WERI-Rb-1 (cell line): Measurements from ENCODE around the gene IL13.

ENCODE experiments used
- DNase-seq: peaks from one replicate; pipeline ENCODE4 v3.0.0-alpha.2; 2020
- H3K27ac ChIP-seq: fragments of 250-450 bp; sonication (Bioruptor Pico); 2 replicates; pipeline ENCODE4 v1.5.1; 2020; ENCODE audit warnings: mild to moderate bottlenecking, moderate library complexity
- H3K27me3 ChIP-seq: fragments of 250-450 bp; sonication (Bioruptor Pico); 2 replicates; pipeline ENCODE4 v1.5.1; 2021; ENCODE audit warnings: mild to moderate bottlenecking, low read depth, moderate library complexity; ENCODE audit not compliant: insufficient read depth, severe bottlenecking
- H3K36me3 ChIP-seq: fragments of 250-450 bp; sonication (Bioruptor Pico); 2 replicates; pipeline ENCODE4 v1.5.1; 2020; ENCODE audit warnings: mild to moderate bottlenecking, moderate library complexity
- H3K4me3 ChIP-seq: 2 replicates; pipeline ENCODE4 v1.5.1; 2011; ENCODE audit warnings: low read depth, mild to moderate bottlenecking, control low read depth, low read length
- H3K9me3 ChIP-seq: fragments of 250-450 bp; sonication (Bioruptor Pico); 2 replicates; pipeline ENCODE4 v1.5.1; 2021; ENCODE audit warnings: mild to moderate bottlenecking, moderate library complexity; ENCODE audit not compliant: severe bottlenecking
- TF ChIP-seq, protein P1 (sequence below): IDR thresholded peaks from 2 replicates; pipeline ENCODE4 v1.5.1; 2011; ENCODE audit warnings: low read depth, mild to moderate bottlenecking, control low read depth, inconsistent platforms, low read length

The IL13 gene

DNA sequence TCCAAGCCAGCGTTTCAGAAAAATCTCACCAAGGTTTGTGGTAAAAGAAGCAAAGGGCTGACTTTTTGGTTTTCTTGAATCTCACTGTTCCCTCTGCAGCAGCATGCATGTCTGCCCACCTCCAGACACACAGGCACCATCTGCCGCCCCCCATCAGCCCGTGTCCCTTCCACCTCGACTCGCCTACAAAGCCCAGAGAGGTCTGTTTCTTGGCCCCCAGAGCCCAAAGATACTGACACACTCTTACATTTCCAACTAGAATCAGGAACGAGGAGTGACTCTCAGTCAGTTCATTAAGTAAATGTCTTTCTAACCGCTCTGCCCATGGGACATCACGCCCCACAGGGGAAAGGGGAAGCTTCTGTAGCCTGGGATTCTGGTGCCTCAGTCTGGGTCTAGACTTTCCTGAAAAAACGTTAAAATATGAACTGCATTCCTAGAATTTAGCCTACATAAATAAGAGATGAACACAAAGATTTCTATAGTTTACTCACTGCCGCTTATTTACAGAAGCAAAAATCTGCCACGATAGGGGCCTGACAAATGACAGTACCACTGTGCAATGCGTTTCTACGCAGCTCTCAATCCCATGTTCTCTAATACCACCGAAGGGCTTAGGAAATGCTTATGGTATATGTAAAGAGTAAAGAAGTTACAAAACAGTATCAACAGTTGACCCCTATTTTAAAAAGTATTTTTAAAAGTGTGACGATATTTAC is 19.9 kb downstream of the IL13 start:
- Histone ChIP-seq H3K36me3 (no peaks in the 10 kb centered on the region), H3K27me3 (no peaks in the 10 kb centered on the region), H3K27ac (no peak overlapping the region), H3K9me3 (no peaks in the 10 kb centered on the region), H3K4me3 (no peak overlapping the region)
- TF ChIP-seq, protein P1, sequence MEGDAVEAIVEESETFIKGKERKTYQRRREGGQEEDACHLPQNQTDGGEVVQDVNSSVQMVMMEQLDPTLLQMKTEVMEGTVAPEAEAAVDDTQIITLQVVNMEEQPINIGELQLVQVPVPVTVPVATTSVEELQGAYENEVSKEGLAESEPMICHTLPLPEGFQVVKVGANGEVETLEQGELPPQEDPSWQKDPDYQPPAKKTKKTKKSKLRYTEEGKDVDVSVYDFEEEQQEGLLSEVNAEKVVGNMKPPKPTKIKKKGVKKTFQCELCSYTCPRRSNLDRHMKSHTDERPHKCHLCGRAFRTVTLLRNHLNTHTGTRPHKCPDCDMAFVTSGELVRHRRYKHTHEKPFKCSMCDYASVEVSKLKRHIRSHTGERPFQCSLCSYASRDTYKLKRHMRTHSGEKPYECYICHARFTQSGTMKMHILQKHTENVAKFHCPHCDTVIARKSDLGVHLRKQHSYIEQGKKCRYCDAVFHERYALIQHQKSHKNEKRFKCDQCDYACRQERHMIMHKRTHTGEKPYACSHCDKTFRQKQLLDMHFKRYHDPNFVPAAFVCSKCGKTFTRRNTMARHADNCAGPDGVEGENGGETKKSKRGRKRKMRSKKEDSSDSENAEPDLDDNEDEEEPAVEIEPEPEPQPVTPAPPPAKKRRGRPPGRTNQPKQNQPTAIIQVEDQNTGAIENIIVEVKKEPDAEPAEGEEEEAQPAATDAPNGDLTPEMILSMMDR: no peak
- DNase-seq: no peak

DNA sequence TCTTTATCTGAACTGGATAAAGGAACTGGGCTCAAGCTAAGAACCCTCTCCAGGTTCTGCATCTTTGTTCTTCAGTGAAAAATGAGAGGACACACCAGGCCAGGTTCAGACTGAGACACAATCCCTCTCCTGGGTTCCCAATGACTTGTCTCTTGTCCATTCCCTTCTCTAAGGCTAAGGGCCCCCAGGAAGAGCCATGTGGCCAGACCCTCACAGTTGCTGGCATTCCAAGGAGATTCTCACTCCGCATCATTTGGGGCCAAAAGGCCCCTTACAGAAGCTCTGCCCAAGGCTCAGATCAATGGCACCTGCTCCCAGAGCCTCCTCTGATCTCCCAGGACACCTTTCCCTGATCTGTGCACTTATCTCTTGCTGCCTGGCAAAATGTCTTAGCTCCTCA is 20.8 kb downstream of the IL13 start:
- TF ChIP-seq, protein P1: no peak
- Histone ChIP-seq H3K27ac (no peak overlapping the region), H3K4me3 (no peak overlapping the region), H3K9me3 (no peaks in the 10 kb centered on the region), H3K27me3 (no peaks in the 10 kb centered on the region), H3K36me3 (no peaks in the 10 kb centered on the region)
- no peak for DNase-seq

DNA sequence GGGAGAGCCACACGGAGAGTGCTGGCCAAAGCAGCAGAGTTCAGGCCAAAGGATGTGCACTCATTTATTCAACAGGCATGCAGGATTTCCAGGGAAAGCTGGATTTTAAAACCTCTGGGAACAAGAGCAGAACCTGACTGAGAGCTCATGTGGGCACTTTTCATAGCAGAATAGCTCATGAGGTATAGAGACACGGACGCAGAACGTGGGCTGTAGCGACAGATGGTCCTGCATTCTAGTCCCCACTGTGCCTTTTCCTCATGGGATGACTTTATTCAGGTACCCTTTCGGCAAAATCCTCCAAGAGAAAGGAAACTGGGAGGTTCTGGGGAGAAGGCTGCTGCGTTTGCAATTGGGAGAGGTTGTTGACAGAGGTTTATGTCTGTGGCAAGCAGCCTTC is 21.2 kb downstream of the IL13 start:
- H3K27me3 ChIP-seq: no peaks in the 10 kb centered on the region
- H3K9me3 ChIP-seq: no peaks in the 10 kb centered on the region
- H3K27ac ChIP-seq: no peak overlapping the region
- no peak overlapping the region for H3K4me3 ChIP-seq
- TF ChIP-seq, protein P1: no peak
- H3K36me3 ChIP-seq: no peaks in the 10 kb centered on the region
- DNase-seq: no peak

DNA sequence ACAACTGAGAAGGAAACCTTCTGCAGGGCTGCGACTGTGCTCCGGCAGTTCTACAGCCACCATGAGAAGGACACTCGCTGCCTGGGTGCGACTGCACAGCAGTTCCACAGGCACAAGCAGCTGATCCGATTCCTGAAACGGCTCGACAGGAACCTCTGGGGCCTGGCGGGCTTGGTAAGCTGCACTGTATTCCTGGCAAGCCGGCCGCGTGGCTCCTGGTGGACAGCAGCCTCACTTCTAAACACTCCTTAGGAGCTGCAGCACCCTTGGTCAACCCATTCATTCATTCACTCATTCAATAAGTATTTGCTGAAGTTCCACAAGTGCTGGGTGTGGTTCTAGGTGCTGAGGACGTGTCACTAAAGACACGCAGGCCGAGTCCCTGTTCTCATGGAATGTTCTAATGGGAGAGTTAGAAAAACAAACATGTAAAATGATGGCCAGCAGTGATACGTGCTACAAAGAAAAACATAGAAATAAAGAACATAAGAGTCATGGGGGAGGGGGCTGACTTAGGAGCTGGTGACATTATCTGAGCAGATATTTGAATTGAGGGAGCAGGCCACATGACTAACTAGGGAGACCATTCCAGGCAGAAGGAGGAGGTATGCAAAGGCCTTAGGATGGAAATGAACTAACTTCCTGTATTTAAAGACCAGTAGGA is 21.9 kb downstream of the IL13 start:
- no peaks in the 10 kb centered on the region for H3K36me3 ChIP-seq
- H3K27me3 ChIP-seq: no peaks in the 10 kb centered on the region
- no peak overlapping the region for H3K4me3 ChIP-seq
- H3K9me3 ChIP-seq: no peaks in the 10 kb centered on the region
- H3K27ac ChIP-seq: no peak overlapping the region
- DNase-seq: no peak
- TF ChIP-seq, protein P1: no peak

DNA sequence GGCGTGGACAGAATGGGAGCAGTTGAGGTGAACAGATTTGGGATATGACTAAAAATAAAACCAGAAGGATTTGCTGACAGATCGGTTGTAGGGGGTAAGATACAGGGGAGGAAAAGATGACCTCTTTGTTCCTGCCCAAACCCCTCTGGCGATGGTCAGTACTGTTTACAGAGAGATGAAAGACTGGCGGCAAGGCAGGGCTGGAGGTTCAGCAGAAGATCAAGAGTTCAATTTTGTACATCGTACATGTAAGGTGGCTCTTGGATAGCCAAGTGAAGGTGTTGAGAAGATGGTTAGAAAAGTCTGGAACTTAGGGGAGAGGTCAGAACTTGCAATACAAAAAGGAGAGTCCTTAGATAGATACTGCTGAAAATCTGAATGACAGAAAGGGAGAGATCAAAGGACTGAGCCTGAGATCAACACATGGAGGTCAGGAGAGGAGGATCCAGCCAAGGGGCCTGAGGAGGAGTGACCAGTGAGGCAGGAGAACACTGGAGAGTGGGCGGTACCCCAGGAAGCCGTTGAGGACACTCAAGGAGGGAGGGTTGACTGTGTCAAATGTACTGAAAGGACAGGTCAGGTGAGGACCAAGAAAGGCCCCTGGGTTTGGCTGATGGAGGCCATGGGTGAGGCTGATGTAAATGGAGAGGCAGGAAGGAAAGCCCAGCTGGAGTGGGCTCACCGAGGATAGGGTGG is 23.0 kb downstream of the IL13 start:
- H3K27ac ChIP-seq: no peak overlapping the region
- TF ChIP-seq, protein P1: no peak
- H3K36me3 ChIP-seq: no peaks in the 10 kb centered on the region
- DNase-seq: no peak
- H3K9me3 ChIP-seq: no peaks in the 10 kb centered on the region
- no peak overlapping the region for H3K4me3 ChIP-seq
- H3K27me3 ChIP-seq: no peaks in the 10 kb centered on the region
